ENCODE data around the gene FYN. TPM values are rescaled to one million over a fixed set of nuclear protein-coding genes. Genes with fewer than 3 reads are reported as not detected.
A peak's percentile ranks its signal among the peaks of the same experiment; 100 is the strongest.

FYN gene
- total RNA-seq, 1 donor from 2014 or later = 525 TPM

DNA sequence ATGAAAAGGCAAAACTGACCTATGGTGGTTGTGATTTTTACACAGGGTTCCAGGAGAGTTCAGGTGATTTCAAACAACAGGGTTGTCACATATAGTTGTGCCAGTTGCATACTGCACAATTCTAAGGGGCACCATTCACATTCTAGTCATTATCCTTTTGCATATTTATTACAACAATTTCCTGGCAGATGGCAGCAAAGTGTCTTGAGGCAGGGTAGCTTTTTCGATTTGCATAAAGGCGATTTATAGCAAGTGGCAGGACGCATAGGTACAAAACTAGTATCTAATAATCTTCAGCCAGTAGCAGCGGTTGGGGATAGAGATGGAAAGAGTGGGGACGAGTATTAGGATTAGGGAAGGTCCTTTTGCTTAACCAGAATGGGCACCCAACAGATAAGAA lies 221.1 kb downstream of the FYN start:
- H3K27me3 Mint-ChIP-seq (ENCODE audit: unreplicated experiment) = no peaks in the 10 kb centered on the region
- H3K27ac Mint-ChIP-seq (ENCODE audit: unreplicated experiment) = peak overlapping the region; percentile 7
- peaks cover 5% of the 10 kb centered on the region for H3K36me3 Mint-ChIP-seq (ENCODE audit: unreplicated experiment)
- peaks cover 15% of the 10 kb centered on the region for H3K4me1 Mint-ChIP-seq (ENCODE audit: low read depth, unreplicated experiment)
- DNase-seq = no peak
- H3K9me3 Mint-ChIP-seq (ENCODE audit: unreplicated experiment) = peaks cover 9% of the 10 kb centered on the region
- TF ChIP-seq, protein P1, sequence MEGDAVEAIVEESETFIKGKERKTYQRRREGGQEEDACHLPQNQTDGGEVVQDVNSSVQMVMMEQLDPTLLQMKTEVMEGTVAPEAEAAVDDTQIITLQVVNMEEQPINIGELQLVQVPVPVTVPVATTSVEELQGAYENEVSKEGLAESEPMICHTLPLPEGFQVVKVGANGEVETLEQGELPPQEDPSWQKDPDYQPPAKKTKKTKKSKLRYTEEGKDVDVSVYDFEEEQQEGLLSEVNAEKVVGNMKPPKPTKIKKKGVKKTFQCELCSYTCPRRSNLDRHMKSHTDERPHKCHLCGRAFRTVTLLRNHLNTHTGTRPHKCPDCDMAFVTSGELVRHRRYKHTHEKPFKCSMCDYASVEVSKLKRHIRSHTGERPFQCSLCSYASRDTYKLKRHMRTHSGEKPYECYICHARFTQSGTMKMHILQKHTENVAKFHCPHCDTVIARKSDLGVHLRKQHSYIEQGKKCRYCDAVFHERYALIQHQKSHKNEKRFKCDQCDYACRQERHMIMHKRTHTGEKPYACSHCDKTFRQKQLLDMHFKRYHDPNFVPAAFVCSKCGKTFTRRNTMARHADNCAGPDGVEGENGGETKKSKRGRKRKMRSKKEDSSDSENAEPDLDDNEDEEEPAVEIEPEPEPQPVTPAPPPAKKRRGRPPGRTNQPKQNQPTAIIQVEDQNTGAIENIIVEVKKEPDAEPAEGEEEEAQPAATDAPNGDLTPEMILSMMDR (IDR thresholded peaks at IDR 0.05; ENCODE audit: partially characterized antibody, unreplicated experiment) = no peak
- H3K4me3 Mint-ChIP-seq (ENCODE audit: unreplicated experiment) = no peak overlapping the region

DNA sequence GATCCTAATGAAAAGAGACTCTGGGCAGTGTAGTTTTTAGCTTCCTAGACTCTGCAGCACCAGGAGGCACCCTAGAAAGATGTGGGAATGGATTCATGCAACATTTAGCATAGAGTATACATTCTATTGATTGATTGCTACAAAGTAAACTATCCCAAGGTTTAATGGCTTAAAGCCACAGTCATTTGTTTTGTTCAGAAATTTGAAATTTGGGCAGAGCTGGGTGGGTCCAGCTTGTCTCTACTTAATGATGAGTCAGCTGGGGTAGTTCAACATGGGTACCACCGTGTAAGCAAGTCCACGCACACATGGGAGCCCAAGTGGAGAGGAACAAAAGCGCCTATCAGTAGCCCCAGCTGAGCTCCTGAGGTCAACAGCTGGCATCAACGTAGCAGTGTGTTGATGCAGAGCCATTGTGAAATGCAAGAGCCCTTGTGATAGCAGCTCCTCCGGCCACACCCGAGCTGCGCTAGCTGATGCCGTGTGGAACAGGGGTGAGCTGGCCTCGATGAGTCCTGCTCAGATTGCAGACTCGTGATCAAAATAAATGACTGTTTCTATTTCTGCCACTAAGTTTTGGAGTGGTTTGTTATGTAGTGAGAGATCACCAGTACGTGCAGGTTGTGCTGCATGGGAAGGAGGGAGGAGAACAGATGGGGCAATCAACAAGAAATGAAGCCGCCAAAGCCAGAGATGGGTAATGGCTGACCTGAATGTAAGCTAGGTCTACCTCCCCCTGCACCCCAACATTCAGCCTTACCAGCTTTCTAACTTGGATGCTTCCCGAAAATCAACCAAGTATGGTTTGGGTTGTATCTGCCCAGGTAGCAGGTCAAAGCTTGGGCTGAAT lies 221.8 kb downstream of the FYN start:
- H3K36me3 Mint-ChIP-seq (ENCODE audit: unreplicated experiment) = peaks cover 5% of the 10 kb centered on the region
- peaks cover 9% of the 10 kb centered on the region for H3K9me3 Mint-ChIP-seq (ENCODE audit: unreplicated experiment)
- no peak for DNase-seq
- TF ChIP-seq, protein P1 (IDR thresholded peaks at IDR 0.05; ENCODE audit: partially characterized antibody, unreplicated experiment) = no peak
- H3K27me3 Mint-ChIP-seq (ENCODE audit: unreplicated experiment) = no peaks in the 10 kb centered on the region
- H3K4me3 Mint-ChIP-seq (ENCODE audit: unreplicated experiment) = no peak overlapping the region
- H3K4me1 Mint-ChIP-seq (ENCODE audit: low read depth, unreplicated experiment) = peaks cover 15% of the 10 kb centered on the region
- H3K27ac Mint-ChIP-seq (ENCODE audit: unreplicated experiment) = peak overlapping the region; percentile 72

DNA sequence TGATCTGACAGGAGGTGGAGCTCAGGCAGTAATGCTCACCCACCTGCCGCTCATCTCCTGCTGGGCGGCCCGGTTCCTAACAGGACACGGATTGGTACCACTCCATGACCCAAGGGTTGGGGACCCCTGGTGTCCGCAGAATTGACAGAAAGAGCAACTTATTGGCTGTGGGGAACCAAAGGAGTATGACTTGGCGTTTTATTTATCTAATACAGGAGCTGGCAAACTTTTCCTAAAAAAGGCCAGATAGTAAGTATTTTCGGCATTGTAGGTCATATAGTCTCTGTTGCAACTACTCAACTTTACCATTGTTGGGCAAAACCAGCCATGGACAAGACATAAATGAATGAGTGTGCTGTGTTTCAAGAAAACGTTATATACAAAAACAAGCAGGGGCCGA lies 223.2 kb downstream of the FYN start:
- no peaks in the 10 kb centered on the region for H3K27me3 Mint-ChIP-seq (ENCODE audit: unreplicated experiment)
- TF ChIP-seq, protein P1 (IDR thresholded peaks at IDR 0.05; ENCODE audit: partially characterized antibody, unreplicated experiment) = no peak
- peaks cover 15% of the 10 kb centered on the region for H3K4me1 Mint-ChIP-seq (ENCODE audit: low read depth, unreplicated experiment)
- no peak overlapping the region for H3K4me3 Mint-ChIP-seq (ENCODE audit: unreplicated experiment)
- no peak overlapping the region for H3K27ac Mint-ChIP-seq (ENCODE audit: unreplicated experiment)
- H3K9me3 Mint-ChIP-seq (ENCODE audit: unreplicated experiment) = peaks cover 5% of the 10 kb centered on the region
- no peak for DNase-seq
- H3K36me3 Mint-ChIP-seq (ENCODE audit: unreplicated experiment) = peaks cover 5% of the 10 kb centered on the region

DNA sequence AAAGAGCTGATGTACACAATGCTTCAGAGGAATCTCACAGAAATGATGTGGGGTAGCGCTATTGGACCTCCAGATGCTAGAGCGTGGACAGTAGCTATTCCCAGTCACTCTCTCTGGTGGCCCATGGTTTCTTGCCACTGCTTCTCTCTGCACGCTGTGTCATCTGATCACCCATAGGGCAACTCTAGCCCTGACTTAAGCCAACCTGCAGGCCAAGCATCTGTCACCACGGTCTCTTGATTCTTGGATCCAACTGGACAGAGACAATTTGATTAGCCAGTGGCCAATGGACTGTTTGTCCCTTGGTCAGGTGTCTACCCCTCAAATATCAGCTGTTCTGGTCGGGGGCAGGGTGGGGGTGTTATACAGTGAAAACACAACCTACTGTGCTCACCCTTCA lies 225.2 kb downstream of the FYN start:
- Mint-ChIP-seq H3K4me3 (ENCODE audit: unreplicated experiment) (no peak overlapping the region), H3K27me3 (ENCODE audit: unreplicated experiment) (no peaks in the 10 kb centered on the region)
- TF ChIP-seq, protein P1 (IDR thresholded peaks at IDR 0.05; ENCODE audit: partially characterized antibody, unreplicated experiment) = no peak

DNA sequence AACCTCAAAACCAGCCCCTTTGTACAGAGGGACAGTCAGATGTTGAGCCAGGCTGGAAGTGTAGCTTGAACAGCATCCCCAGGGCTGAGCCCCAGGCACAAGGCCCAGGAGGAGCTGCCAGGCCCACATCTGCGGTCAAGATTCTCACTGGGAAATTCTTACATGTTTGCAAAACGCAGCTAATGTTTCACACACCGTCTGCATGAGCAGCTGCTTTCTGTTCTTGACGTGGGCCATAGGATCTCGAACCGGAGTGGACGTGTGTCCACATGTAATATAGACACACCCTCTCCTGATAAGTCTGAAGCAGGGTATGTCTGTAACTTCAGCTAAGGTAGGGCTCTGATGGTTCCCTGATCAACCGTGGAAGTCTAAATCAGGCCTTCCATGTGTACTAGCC lies 226.3 kb downstream of the FYN start:
- H3K9me3 Mint-ChIP-seq (ENCODE audit: unreplicated experiment) = no peaks in the 10 kb centered on the region
- H3K27ac Mint-ChIP-seq (ENCODE audit: unreplicated experiment) = no peak overlapping the region
- peaks cover 3% of the 10 kb centered on the region for H3K4me1 Mint-ChIP-seq (ENCODE audit: low read depth, unreplicated experiment)
- H3K36me3 Mint-ChIP-seq (ENCODE audit: unreplicated experiment) = peaks cover 5% of the 10 kb centered on the region
- DNase-seq = no peak
- H3K4me3 Mint-ChIP-seq (ENCODE audit: unreplicated experiment) = no peak overlapping the region
- TF ChIP-seq, protein P1 (IDR thresholded peaks at IDR 0.05; ENCODE audit: partially characterized antibody, unreplicated experiment) = no peak
- no peaks in the 10 kb centered on the region for H3K27me3 Mint-ChIP-seq (ENCODE audit: unreplicated experiment)

More for the DNA sequence above, 225.2 kb downstream of the FYN start:
- DNase-seq = no peak
- Mint-ChIP-seq H3K27ac (ENCODE audit: unreplicated experiment) (no peak overlapping the region), H3K4me1 (ENCODE audit: low read depth, unreplicated experiment) (peaks cover 7% of the 10 kb centered on the region), H3K36me3 (ENCODE audit: unreplicated experiment) (peaks cover 5% of the 10 kb centered on the region), H3K9me3 (ENCODE audit: unreplicated experiment) (peaks cover 4% of the 10 kb centered on the region)
